Endothelial cell of umbilical vein (primary cell): Measurements from ENCODE around the gene BICRA. TPM values are rescaled to one million over a fixed set of nuclear protein-coding genes. Genes with fewer than 3 reads are reported as not detected.

Experiments used
- BruUV-seq: library from RNA; stranded (reverse); fragments of 400-500 nt; replicated peaks from 2 replicates; lab custom pipeline; 2021; lab: Mats Ljungman, UMichigan
- CTCF ChIA-PET: fragments of 300-600, 350-600 bp; sonication (Branson Sonifier 250); formaldehyde crosslinking; loops from one replicate; lab custom pipeline; 2021; ENCODE audit warnings: antibody characterized with exemption, inconsistent platforms; lab: Charles Lee
- POLR2A ChIA-PET: fragments of 300-600, 350-600 bp; sonication (Branson Sonifier 250); formaldehyde crosslinking; loops from one replicate; lab custom pipeline; 2021; ENCODE audit warnings: antibody characterized with exemption, inconsistent platforms; lab: Charles Lee
- DNase-seq: peaks from one replicate; pipeline ENCODE4 v3.0.0-alpha.2; 2011; ENCODE audit warnings: low read depth, low spot score
- FAIRE-seq: peaks from 2 replicates; lab custom pipeline; 2011; peaks lifted over from hg19 to GRCh38; lab: Jason Lieb, UNC
- H2AFZ ChIP-seq: 2 replicates; pipeline ENCODE4 v1.6.0; 2012; ENCODE audit warnings: low read depth, low read length, control low read depth, inconsistent platforms
- H3K27ac ChIP-seq: 2 replicates; pipeline ENCODE4 v1.5.1; 2011; ENCODE audit warnings: low read depth, mild to moderate bottlenecking, control low read depth, low read length, moderate library complexity; ENCODE audit not compliant: insufficient read depth
- H3K27me3 ChIP-seq, 2 experiments: 2 replicates each; pipeline versions ENCODE4 v1.6.0 to v1.6.1; 2011; ENCODE audit warnings: low read length in 2 of 2, mixed read lengths in 1 of 2; ENCODE audit not compliant: control insufficient read depth in 2 of 2, insufficient read depth in 2 of 2
- H3K36me3 ChIP-seq, 2 experiments: 2 replicates in 1 of 2; 3 replicates in 1 of 2; pipeline ENCODE4 v1.5.1; 2011; ENCODE audit warnings: low read length in 2 of 2, mild to moderate bottlenecking in 1 of 2, moderate library complexity in 1 of 2; ENCODE audit not compliant: control insufficient read depth in 2 of 2, insufficient read depth in 2 of 2; ENCODE audit errors: extremely low read depth in 1 of 2
- H3K4me1 ChIP-seq: 3 replicates; pipeline ENCODE4 v1.5.1; 2011; ENCODE audit warnings: mild to moderate bottlenecking, low read length; ENCODE audit not compliant: control insufficient read depth, insufficient read depth; ENCODE audit errors: extremely low read depth
- H3K4me2 ChIP-seq: 2 replicates; pipeline ENCODE4 v1.6.1; 2011; ENCODE audit warnings: low read length, control low read depth, mixed read lengths; ENCODE audit not compliant: insufficient read depth
- H3K4me3 ChIP-seq, 3 experiments: fragments of 200-600 bp in 1 of 3; sonication (generic), shearing (Covaris generic) in 1 of 3; replicated peaks in 1 of 3; 2 replicates each; pipeline ENCODE4 v1.5.1; 2011 to 2016; ENCODE audit warnings: control low read depth in 3 of 3, low read length in 3 of 3, mild to moderate bottlenecking in 2 of 3, inconsistent platforms in 1 of 3, low read depth in 1 of 3, moderate library complexity in 1 of 3; ENCODE audit not compliant: insufficient read depth in 1 of 3
- H3K79me2 ChIP-seq: 2 replicates; pipeline ENCODE4 v1.6.0; 2012; ENCODE audit warnings: low read length, inconsistent platforms; ENCODE audit not compliant: control insufficient read depth, insufficient read depth
- H3K9ac ChIP-seq: replicated peaks from 2 replicates; pipeline ENCODE3; 2011; ENCODE audit warnings: low read length, control low read depth; ENCODE audit not compliant: insufficient read depth; ENCODE audit errors: extremely low read depth
- H3K9me1 ChIP-seq: replicated peaks from 3 replicates; pipeline ENCODE4 v1.6.0; 2011; ENCODE audit warnings: mild to moderate bottlenecking, low read length; ENCODE audit not compliant: control insufficient read depth, insufficient read depth; ENCODE audit errors: extremely low read depth
- H3K9me3 ChIP-seq: replicated peaks from 2 replicates; pipeline ENCODE4 v1.5.1; 2012; ENCODE audit warnings: low read length, inconsistent platforms; ENCODE audit not compliant: control insufficient read depth, insufficient read depth
- H4K20me1 ChIP-seq: replicated peaks from 2 replicates; pipeline ENCODE3; 2011; ENCODE audit warnings: mild to moderate bottlenecking, low read length; ENCODE audit not compliant: control insufficient read depth, insufficient read depth; ENCODE audit errors: extremely low read depth
- EZH2 ChIP-seq: IDR thresholded peaks from 2 replicates; pipeline ENCODE4 v1.6.1; 2012; ENCODE audit warnings: borderline replicate concordance, low read depth, mild to moderate bottlenecking, moderate library complexity, low read length, inconsistent platforms; ENCODE audit not compliant: severe bottlenecking
- FOS ChIP-seq: IDR thresholded peaks from 2 replicates; pipeline ENCODE4 v1.6.1; 2011; ENCODE audit warnings: mild to moderate bottlenecking, low read length, moderate library complexity, borderline replicate concordance; ENCODE audit not compliant: insufficient read depth
- GATA2 ChIP-seq: IDR thresholded peaks from 2 replicates; pipeline ENCODE4 v1.7.0; 2011; ENCODE audit warnings: low read depth, mild to moderate bottlenecking, moderate library complexity, mixed read lengths, low read length; ENCODE audit not compliant: insufficient read length, insufficient read depth
- JUN ChIP-seq: IDR thresholded peaks from 2 replicates; pipeline ENCODE4 v1.6.1; 2011; ENCODE audit warnings: borderline replicate concordance, low read depth; ENCODE audit not compliant: insufficient read length, insufficient read depth
- MYC ChIP-seq: IDR thresholded peaks from one replicate; pipeline ENCODE4 v1.6.1; 2011; ENCODE audit warnings: mild to moderate bottlenecking, low read depth, low read length
- POLR2A ChIP-seq: IDR thresholded peaks from 2 replicates; pipeline ENCODE4 v1.6.1; 2012; ENCODE audit warnings: low read depth, mild to moderate bottlenecking, control low read depth, low read length
- POLR2AphosphoS5 ChIP-seq: IDR thresholded peaks from 2 replicates; pipeline ENCODE4 v1.6.1; 2012; ENCODE audit warnings: low read depth, mild to moderate bottlenecking, control low read depth, low read length, moderate library complexity; ENCODE audit not compliant: insufficient read depth
- dilution Hi-C: fragments of 300-500 bp; cut with MboI; formaldehyde crosslinking; loops from one replicate; pipeline ENCODE4 v1.15.0; 2019; ENCODE audit warnings: low sequenced_read_pairs; ENCODE audit not compliant: extremely low pct_ligation_motif_present
- intact Hi-C: fragments of 100-400 bp; cut with micrococcal nuclease; formaldehyde crosslinking; loops from one replicate; pipeline ENCODE4 v1.10.0; 2022
- polyA plus RNA-seq, 4 experiments: library from polyadenylated mRNA; depleted of rRNA in 3 of 4; stranded (reverse) in 3 of 4; unstranded in 1 of 4; fragments of >200 nt; gene quantifications; 2 replicates each; pipeline versions ENCODE4 v1.2.1 to v1.2.3, GENCODE V29; 2011 to 2012; ENCODE audit warnings: missing spikeins in 1 of 4
- total RNA-seq: library from RNA; stranded (reverse); gene quantifications from 2 replicates; pipeline ENCODE4 v1.2.3, GENCODE V29; 2021
- TF ChIP-seq, protein P1 (sequence below): IDR thresholded peaks from 2 replicates; pipeline ENCODE4 v1.6.1; 2011; ENCODE audit not compliant: insufficient read depth, insufficient read length
- TF ChIP-seq, protein P2 (sequence below), 2 donors: IDR thresholded peaks; 1 replicate in 1 of 2; 2 replicates in 1 of 2; pipeline ENCODE4 v1.5.1; 2011; ENCODE audit warnings: low read length in 2 of 2, mild to moderate bottlenecking in 2 of 2, moderate library complexity in 2 of 2, control low read depth in 1 of 2, inconsistent platforms in 1 of 2, low read depth in 1 of 2; ENCODE audit not compliant: insufficient read depth in 1 of 2; ENCODE audit errors: extremely low read depth in 1 of 2

The BICRA gene
- total and polyA plus RNA-seq, 2 donors (not counting 3 experiments of a cell fraction or from before 2014, with no cell fraction given) = 3.8 to 20.5 TPM

DNA sequence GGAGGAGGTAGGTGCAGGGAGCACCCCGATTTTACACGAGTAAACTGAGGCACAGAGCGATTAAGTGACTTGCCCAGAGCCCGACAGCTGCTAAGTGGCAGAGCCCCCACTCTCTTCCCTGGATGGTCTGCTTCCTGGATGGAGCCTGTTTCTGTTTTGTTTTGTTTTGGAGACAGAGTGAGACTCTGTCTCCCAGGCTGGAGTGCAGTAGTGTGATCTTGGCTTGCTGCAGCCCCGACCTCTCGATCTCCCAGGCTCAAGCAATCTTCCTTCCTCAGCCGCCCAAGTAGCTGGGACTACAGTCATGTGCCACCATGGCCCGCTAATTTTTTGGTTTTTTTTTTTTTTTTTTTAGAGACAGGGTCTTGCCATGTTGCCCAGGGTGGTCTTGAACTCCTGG, 17.3 kb downstream of the BICRA start:
- Histone ChIP-seq H3K9me3 (no peaks in the 10 kb centered on the region), H3K9me1 (no peaks in the 10 kb centered on the region), H3K36me3 (peaks cover 2 to 3% of the 10 kb centered on the region in 2 experiments), H3K9ac (no peak overlapping the region), H4K20me1 (peaks cover 3% of the 10 kb centered on the region), H3K4me2 (no peak overlapping the region), H3K27me3 (no peaks in the 10 kb centered on the region), H3K79me2 (peaks cover 75% of the 10 kb centered on the region), H3K4me1 (no peaks in the 10 kb centered on the region), H2AFZ (no peak overlapping the region), H3K4me3 (no peak overlapping the region), H3K27ac (no peak overlapping the region)
- ChIA-PET CTCF (interaction anchor here (1.4 kb wide), 1 partner anchor 85 kb away, joined by 3 read pairs; no protein-coding TSS in a partner anchor), POLR2A (no interaction called here)
- dilution Hi-C loops = no loop called here
- no TSS peak for BruUV-seq
- FAIRE-seq (no peak), DNase-seq (no peak)
- TF ChIP-seq POLR2A = no peak
- TF ChIP-seq, protein P1, sequence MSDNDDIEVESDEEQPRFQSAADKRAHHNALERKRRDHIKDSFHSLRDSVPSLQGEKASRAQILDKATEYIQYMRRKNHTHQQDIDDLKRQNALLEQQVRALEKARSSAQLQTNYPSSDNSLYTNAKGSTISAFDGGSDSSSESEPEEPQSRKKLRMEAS = no peak
- no peak for TF ChIP-seq POLR2AphosphoS5
- TF ChIP-seq FOS = no peak
- TF ChIP-seq, protein P2, sequence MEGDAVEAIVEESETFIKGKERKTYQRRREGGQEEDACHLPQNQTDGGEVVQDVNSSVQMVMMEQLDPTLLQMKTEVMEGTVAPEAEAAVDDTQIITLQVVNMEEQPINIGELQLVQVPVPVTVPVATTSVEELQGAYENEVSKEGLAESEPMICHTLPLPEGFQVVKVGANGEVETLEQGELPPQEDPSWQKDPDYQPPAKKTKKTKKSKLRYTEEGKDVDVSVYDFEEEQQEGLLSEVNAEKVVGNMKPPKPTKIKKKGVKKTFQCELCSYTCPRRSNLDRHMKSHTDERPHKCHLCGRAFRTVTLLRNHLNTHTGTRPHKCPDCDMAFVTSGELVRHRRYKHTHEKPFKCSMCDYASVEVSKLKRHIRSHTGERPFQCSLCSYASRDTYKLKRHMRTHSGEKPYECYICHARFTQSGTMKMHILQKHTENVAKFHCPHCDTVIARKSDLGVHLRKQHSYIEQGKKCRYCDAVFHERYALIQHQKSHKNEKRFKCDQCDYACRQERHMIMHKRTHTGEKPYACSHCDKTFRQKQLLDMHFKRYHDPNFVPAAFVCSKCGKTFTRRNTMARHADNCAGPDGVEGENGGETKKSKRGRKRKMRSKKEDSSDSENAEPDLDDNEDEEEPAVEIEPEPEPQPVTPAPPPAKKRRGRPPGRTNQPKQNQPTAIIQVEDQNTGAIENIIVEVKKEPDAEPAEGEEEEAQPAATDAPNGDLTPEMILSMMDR (IDR thresholded peaks at IDR 0.05; ENCODE audit: extremely low read depth in 1 of 2, insufficient read depth in 1 of 2, low read depth in 1 of 2, low read length in 2 of 2) = no peak
- TF ChIP-seq JUN = no peak
- no peak for TF ChIP-seq EZH2
- TF ChIP-seq GATA2 = no peak
- TF ChIP-seq MYC = no peak
- intact Hi-C loops = no loop called here
